K562 (cell line): ENCODE results near the gene RBX1. TPM values are rescaled to one million over a fixed set of nuclear protein-coding genes. Genes with fewer than 3 reads are reported as not detected.

Source experiments
- ATAC-seq: fragments of 200-7000 bp; cut with Tn5 transposase; 3 replicates; pipeline ENCODE4 v1.9.1; 2020; ENCODE audit warnings: moderate library complexity
- BruUV-seq: library from RNA; stranded (reverse); fragments of 400-500 nt; replicated peaks from 2 replicates; lab custom pipeline; 2021; lab: Mats Ljungman, UMichigan
- CTCF ChIA-PET: fragments of 300-600 bp; formaldehyde crosslinking; extraction: SDS; loops from one replicate; lab custom pipeline; 2021; ENCODE audit warnings: low intra/inter-chr PET ratio; lab: Yijun Ruan, JAX
- POLR2A ChIA-PET: fragments of 300-600, 350-650 bp; sonication (Branson Sonifier 250); formaldehyde crosslinking; extraction: SDS; loops from one replicate; lab custom pipeline; 2021; ENCODE audit warnings: antibody characterized with exemption, inconsistent platforms; lab: Yijun Ruan, JAX
- DNase-seq, 4 experiments: peaks; one replicate each; pipeline versions ENCODE4 v3.0.0 to v3.0.0-alpha.2; 2011 to 2018; ENCODE audit warnings: low spot score in 3 of 4, mixed read lengths in 3 of 4; ENCODE audit errors: extremely low read depth in 1 of 4
- FAIRE-seq: peaks from 2 replicates; lab custom pipeline; 2011; peaks lifted over from hg19 to GRCh38; lab: Jason Lieb, UNC
- H2AFZ ChIP-seq: 2 replicates; pipeline ENCODE4 v1.6.0; 2011; ENCODE audit warnings: low read depth, low read length, control low read depth, inconsistent platforms
- H3K27ac ChIP-seq: fragments of 200-600 bp; 3 replicates; pipeline ENCODE4 v1.8.0; 2011; ENCODE audit warnings: low read depth, mild to moderate bottlenecking, control low read depth, inconsistent platforms, low read length, moderate library complexity, mixed read lengths; ENCODE audit errors: extremely low read depth
- H3K27me3 ChIP-seq, 2 experiments: fragments of 300-600 bp in 1 of 2; 2 replicates in 1 of 2; 3 replicates in 1 of 2; pipeline versions ENCODE4 v1.6.0 to v1.8.0; 2011; ENCODE audit warnings: inconsistent platforms in 2 of 2, low read length in 2 of 2, mild to moderate bottlenecking in 1 of 2, mixed read lengths in 1 of 2, moderate library complexity in 1 of 2; ENCODE audit not compliant: control insufficient read depth in 2 of 2, insufficient read depth in 2 of 2
- H3K36me3 ChIP-seq: fragments of 300-600 bp; 3 replicates; pipeline ENCODE4 v1.8.0; 2011; ENCODE audit warnings: mild to moderate bottlenecking, low read length, inconsistent platforms; ENCODE audit not compliant: control insufficient read depth, insufficient read depth
- H3K4me1 ChIP-seq, 2 experiments: fragments of 200-600 bp in 1 of 2; replicated peaks in 1 of 2; 2 replicates in 1 of 2; 3 replicates in 1 of 2; pipeline versions ENCODE4 v1.5.1 to v1.8.0; 2011; ENCODE audit warnings: inconsistent platforms in 2 of 2, low read length in 2 of 2, mild to moderate bottlenecking in 1 of 2, mixed read lengths in 1 of 2, moderate library complexity in 1 of 2; ENCODE audit not compliant: control insufficient read depth in 2 of 2, insufficient read depth in 2 of 2
- H3K4me2 ChIP-seq: 2 replicates; pipeline ENCODE4 v1.6.1; 2011; ENCODE audit warnings: low read length, control low read depth, inconsistent platforms, mixed read lengths; ENCODE audit not compliant: insufficient read depth
- H3K4me3 ChIP-seq: fragments of 200-600 bp; sonication (generic), shearing (Covaris generic); 2 replicates; pipeline ENCODE4 v1.5.1; 2016; ENCODE audit warnings: control low read depth, inconsistent platforms
- H3K79me2 ChIP-seq: fragments of 200-600 bp; 3 replicates; pipeline ENCODE4 v1.8.0; 2011; ENCODE audit warnings: low read length, inconsistent platforms; ENCODE audit not compliant: control insufficient read depth, insufficient read depth
- H3K9ac ChIP-seq, 2 experiments: 2 replicates each; pipeline versions ENCODE4 v1.6.0 to v1.6.1; 2011; ENCODE audit warnings: low read depth in 2 of 2, low read length in 2 of 2, control low read depth in 1 of 2, inconsistent platforms in 1 of 2, mild to moderate bottlenecking in 1 of 2, mixed read lengths in 1 of 2; ENCODE audit not compliant: insufficient read depth in 1 of 2
- H3K9me1 ChIP-seq: one replicate; pipeline ENCODE4 v1.6.0; 2011; ENCODE audit warnings: inconsistent platforms, mild to moderate bottlenecking, low read length, moderate library complexity; ENCODE audit not compliant: control insufficient read depth, insufficient read depth
- H3K9me3 ChIP-seq: replicated peaks from 2 replicates; pipeline ENCODE4 v1.5.1; 2011; ENCODE audit warnings: low read depth, low read length, inconsistent platforms; ENCODE audit not compliant: control insufficient read depth, insufficient read depth
- H4K20me1 ChIP-seq: replicated peaks from 2 replicates; pipeline ENCODE4 v1.6.1; 2011; ENCODE audit warnings: low read length, inconsistent platforms, mixed read lengths; ENCODE audit not compliant: control insufficient read depth, insufficient read depth
- EZH2 ChIP-seq: IDR thresholded peaks from 2 replicates; pipeline ENCODE4 v1.6.1; 2012; ENCODE audit warnings: low read depth, mild to moderate bottlenecking, inconsistent platforms, low read length, borderline replicate concordance
- FOXJ3 ChIP-seq: sonication (generic); formaldehyde crosslinking; IDR thresholded peaks from 2 replicates; pipeline ENCODE4 v1.4.0; 2020; ENCODE audit warnings: mild to moderate bottlenecking, missing genetic modification reagents
- HMG20A ChIP-seq: fragments of 450-650 bp; formaldehyde crosslinking; conservative IDR thresholded peaks from 2 replicates; pipeline ENCODE4 v1.4.0; 2020; ENCODE audit warnings: mild to moderate bottlenecking, mixed read lengths
- MCM2 ChIP-seq: fragments of 450-650 bp; IDR thresholded peaks from 2 replicates; pipeline ENCODE4 v1.6.1; 2017; ENCODE audit warnings: low read depth, mild to moderate bottlenecking
- TBL1XR1 ChIP-seq, 2 experiments: IDR thresholded peaks; 2 replicates each; pipeline ENCODE4 v1.6.1; 2012; ENCODE audit warnings: improper control_type of control experiment in 2 of 2, low read length in 2 of 2, mild to moderate bottlenecking in 1 of 2
- ZNF76 ChIP-seq: fragments of 250-450 bp; sonication (Bioruptor Pico); IDR thresholded peaks from 2 replicates; pipeline ENCODE4 v1.4.0; 2020; ENCODE audit warnings: mild to moderate bottlenecking, moderate library complexity, borderline replicate concordance
- WGBS: fragments of 100-300 bp; shearing (Covaris generic); methylation state at CpG from one replicate; pipeline ENCODE4 v1.1.6; 2016; ENCODE audit warnings: low coverage, mixed read lengths; ENCODE audit not compliant: insufficient coverage; ENCODE audit errors: missing lambda C conversion rate; 5-methylcytosine and 5-hydroxymethylcytosine counted together
- in situ Hi-C: fragments of 300-500 bp; cut with MboI; formaldehyde crosslinking; loops from 4 replicates; pipeline ENCODE4 v1.15.0; 2018; ENCODE audit warnings: inconsistent platforms, mixed read lengths
- intact Hi-C: fragments of 100-400 bp; cut with micrococcal nuclease; formaldehyde crosslinking; loops from 2 replicates; pipeline ENCODE4 v1.14.2; 2022
- polyA plus RNA-seq, 8 experiments: library from polyadenylated mRNA; depleted of rRNA in 4 of 8; stranded (reverse) in 5 of 8; unstranded in 3 of 8; fragments of >200 nt; fragmentation: Nextera tagmentation in 2 of 8; fragmentation: Illumina TruSeq in 1 of 8; extraction: Ambion mirVana in 2 of 8; extraction: Trizol in 1 of 8; gene quantifications; 2 replicates each; pipeline versions ENCODE4 v1.2.1 to v1.2.3, GENCODE V29; 2011 to 2014; ENCODE audit warnings: inconsistent platforms in 1 of 8, missing spikeins in 1 of 8
- total RNA-seq, 7 experiments: library from RNA; depleted of rRNA in 6 of 7; stranded (reverse); fragments of >200 nt in 6 of 7; fragmentation: Illumina TruSeq in 2 of 7; extraction: Trizol in 2 of 7; gene quantifications; 2 replicates each; pipeline versions ENCODE4 v1.2.1 to v1.2.3, GENCODE V29; 2011 to 2021; ENCODE audit warnings: low replicate concordance in 1 of 7
- TF ChIP-seq, protein P1 (sequence below): fragments of 450-650 bp; conservative IDR thresholded peaks from 2 replicates; pipeline ENCODE4 v1.6.1; 2016; ENCODE audit warnings: missing genetic modification characterization, low read depth, mild to moderate bottlenecking, control low read depth, missing compliant biosample characterization

The RBX1 gene
- total and polyA plus RNA-seq, 9 of the 15 experiments (the other 6 are each of a cell fraction or from before 2014, with no cell fraction given): 44.0 to 259 (median 67.9) TPM

DNA sequence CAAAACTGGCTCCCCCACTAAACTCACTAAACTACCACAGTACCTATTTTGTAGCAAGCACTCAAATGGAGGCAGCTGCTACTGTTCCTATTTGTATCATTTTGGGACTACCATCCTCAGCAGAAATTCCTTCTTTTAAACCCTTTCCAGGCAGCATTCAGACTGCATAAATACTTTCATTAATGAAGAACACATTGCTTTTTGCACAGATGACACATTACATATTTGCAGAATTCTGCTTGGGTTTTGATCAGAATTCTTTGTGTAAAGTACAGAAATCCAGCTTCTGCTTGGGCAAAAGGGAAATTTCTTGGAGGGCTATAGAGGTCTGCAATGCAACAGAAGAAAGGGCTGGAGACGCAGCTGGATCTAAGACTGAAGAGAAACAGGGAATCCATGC is 24.2 kb downstream of the RBX1 start:
- no peaks in the 10 kb centered on the region for H4K20me1 ChIP-seq
- in situ Hi-C loops (no loop called here), intact Hi-C loops (no loop called here)
- peaks cover 2% of the 10 kb centered on the region for H3K9me1 ChIP-seq
- FAIRE-seq: no peak
- H3K9me3 ChIP-seq: no peaks in the 10 kb centered on the region
- ChIA-PET POLR2A (interaction anchor here (1.6 kb wide), 1 partner anchor 9 kb away, joined by 4 read pairs; no protein-coding TSS in a partner anchor), CTCF (no interaction called here)
- no peak overlapping the region for H2AFZ ChIP-seq
- no TSS peak for BruUV-seq
- H3K36me3 ChIP-seq: peaks cover 19% of the 10 kb centered on the region; the same call in 2 of the 3 replicates
- H3K4me2 ChIP-seq: no peak overlapping the region
- no peaks in the 10 kb centered on the region for H3K79me2 ChIP-seq
- H3K4me1 ChIP-seq: peaks cover 0 to 4% of the 10 kb centered on the region in 2 experiments; a peak in 2 of 5 replicates
- no peak for ATAC-seq
- WGBS: 67% methylated on average over 1 of the region's 1 CpG
- no peak overlapping the region for H3K9ac ChIP-seq
- no peaks in the 10 kb centered on the region for H3K27me3 ChIP-seq
- H3K27ac ChIP-seq: no peak overlapping the region
- DNase-seq: no peak
- no peak overlapping the region for H3K4me3 ChIP-seq
- no peak for TF ChIP-seq ZNF76 (CRISPR knock-in tag)
- no peak for TF ChIP-seq TBL1XR1 (IDR thresholded peaks at IDR 0.05; ENCODE audit: low read length in 2 of 2)
- no peak for TF ChIP-seq FOXJ3
- no peak for TF ChIP-seq EZH2
- no peak for TF ChIP-seq MCM2
- TF ChIP-seq HMG20A (CRISPR knock-in tag): no peak
- TF ChIP-seq, protein P1, sequence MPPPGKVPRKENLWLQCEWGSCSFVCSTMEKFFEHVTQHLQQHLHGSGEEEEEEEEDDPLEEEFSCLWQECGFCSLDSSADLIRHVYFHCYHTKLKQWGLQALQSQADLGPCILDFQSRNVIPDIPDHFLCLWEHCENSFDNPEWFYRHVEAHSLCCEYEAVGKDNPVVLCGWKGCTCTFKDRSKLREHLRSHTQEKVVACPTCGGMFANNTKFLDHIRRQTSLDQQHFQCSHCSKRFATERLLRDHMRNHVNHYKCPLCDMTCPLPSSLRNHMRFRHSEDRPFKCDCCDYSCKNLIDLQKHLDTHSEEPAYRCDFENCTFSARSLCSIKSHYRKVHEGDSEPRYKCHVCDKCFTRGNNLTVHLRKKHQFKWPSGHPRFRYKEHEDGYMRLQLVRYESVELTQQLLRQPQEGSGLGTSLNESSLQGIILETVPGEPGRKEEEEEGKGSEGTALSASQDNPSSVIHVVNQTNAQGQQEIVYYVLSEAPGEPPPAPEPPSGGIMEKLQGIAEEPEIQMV (tag): no peak
